HG02763 (cell line): ENCODE data around the gene ARHGEF25.
A peak's percentile ranks its signal among the peaks of the same experiment; 100 is the strongest.

Experiments used
- ATAC-seq: cut with Tn5 transposase; IDR thresholded peaks from one replicate; pipeline ENCODE4 v1.9.1; 2021; ENCODE audit warnings: mild to moderate bottlenecking, moderate library complexity; ENCODE audit not compliant: unreplicated experiment

The ARHGEF25 gene

DNA sequence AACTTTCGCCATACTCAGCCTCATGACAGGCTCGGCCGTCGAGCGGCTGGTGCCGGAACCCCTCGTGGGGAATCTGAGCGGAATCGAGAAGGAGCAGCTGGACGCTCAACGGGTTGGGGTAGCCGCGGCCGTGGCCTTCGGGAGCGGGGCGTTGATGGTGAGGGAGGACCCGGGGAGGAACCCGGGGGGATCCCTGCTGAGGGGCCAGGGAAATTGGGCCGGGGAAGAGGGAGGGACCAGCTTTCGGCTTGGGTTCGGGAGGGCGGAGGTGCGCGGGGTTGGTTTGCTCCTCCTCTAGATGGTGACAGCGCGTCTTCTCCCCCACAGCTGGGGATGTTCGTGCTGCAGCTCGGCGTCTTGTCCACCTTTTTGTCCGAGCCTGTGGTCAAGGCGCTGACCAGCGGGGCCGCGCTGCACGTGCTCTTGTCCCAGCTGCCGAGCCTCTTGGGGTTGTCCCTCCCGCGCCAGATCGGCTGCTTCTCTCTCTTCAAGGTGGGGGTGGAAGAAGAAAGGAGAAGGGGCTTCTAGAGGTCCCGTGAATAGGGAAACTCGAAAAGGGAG, 9.8 kb downstream of the ARHGEF25 start:
- no peak for ATAC-seq

DNA sequence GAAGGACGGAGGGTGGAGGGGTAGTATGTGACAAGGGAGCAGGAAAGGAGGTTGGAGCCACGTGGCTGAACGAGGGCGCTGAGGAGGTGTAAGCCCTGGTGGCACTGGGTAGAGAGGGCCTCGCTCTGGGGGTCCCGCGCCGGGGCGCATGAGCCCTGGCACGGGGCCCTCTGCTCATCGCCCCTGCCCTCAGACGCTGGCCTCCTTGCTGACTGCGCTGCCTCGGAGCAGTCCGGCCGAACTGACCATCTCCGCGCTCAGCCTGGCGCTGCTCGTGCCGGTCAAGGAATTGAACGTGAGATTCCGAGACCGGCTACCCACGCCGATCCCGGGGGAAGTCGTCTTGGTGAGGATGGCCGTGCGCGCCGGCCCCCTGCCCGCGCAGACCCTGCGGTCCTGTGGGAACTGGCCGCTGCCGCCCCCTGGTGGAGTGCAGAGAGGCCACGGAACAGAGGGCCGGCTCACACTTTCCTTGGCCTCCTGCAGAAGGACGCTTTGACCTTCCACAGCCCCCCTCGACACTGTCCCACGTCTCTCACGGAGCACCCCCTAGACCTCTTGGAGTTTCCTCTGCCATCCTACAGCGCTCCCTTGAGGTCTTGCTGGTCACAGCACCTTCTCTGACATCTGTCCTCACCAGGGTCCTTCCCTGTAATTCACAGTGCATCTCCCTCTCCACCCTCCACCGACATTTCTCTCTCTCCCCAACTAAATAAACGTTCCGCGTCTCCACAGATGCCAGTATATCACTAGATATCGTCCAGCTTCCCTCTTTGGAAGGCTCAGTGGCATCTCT, 10.5 kb downstream of the ARHGEF25 start:
- ATAC-seq: peak; percentile 56

DNA sequence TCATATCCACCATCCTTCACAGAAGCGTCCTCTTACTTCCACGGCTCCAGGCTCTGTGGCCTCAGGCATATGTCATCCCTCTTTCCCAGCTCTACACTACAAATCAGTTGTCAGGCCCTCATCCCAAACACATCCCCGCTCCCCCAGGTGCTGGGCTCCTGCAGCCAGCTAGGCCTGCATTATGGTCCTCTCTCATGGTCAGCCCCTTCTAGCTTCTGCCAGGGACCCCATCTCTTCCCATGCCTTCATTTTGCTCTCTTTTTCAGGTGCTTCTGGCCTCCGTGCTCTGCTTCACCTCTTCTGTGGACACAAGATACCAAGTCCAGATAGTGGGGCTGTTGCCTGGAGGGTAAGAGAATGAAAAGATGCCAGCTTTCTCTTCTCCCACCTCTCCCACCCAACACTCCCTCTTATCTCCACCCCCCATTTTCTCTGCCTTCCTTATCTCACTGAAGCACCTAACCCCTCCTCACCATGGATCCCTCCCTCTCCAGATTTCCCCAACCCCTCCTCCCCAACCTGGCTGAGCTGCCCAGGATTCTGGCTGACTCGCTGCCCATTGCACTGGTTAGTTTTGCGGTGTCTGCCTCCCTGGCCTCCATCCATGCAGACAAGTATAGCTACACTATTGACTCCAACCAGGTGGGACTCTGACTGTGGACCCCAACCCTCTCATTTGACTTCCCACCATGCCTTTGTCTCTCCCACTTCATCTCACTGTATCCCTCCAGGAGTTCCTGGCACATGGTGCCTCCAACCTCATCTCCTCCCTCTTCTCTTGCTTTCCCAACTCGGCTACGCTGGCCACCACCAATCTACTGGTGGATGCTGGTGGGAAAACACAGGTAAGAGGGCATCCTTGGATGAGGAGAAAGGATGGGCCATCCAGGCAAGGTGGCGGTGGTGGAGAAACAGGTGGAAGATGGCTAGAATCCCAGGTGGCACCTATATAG, 11.3 kb downstream of the ARHGEF25 start:
- no peak for ATAC-seq

DNA sequence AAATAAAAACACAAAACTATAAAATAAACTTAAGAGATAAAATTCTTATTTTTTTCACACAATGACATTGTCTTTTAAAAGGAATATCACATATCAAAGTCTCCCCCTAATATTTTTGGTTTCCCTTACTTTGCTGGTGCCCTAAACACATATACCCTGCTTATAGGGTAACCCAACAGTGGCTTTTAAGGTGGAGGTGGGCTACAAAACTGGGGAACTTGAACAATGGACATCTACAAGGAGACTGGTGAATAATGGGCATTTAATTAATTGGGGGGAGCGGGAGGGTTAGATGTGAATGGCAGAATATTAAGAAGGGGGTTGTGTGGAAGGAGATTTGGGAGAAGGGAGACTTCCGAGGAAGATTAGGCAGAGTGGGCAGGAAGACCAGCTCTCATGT, 12.2 kb downstream of the ARHGEF25 start:
- ATAC-seq: no peak

DNA sequence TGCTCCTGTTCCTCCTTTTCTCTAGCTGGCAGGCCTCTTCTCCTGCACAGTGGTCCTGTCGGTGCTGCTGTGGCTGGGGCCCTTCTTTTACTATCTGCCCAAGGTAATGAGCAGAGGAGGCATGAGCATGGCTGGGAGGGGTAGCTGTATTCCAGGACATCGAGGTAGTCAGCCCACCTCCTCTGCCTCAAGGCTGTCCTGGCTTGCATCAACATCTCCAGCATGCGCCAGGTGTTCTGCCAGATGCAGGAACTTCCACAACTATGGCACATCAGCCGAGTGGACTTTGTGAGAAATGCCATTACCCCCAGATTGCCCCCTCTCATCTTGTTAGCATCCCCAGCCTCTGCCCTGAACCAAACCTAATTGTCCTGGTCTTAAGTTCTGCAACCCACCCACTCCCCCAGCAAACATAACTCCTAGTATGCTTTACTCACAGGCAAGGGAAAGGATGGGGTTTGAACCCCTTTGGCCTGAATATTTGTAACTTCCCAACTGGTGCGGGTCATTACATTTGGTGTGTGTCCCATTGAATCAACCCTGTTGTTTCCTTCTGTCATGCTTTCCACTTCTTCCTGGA, 12.7 kb downstream of the ARHGEF25 start:
- no peak for ATAC-seq

DNA sequence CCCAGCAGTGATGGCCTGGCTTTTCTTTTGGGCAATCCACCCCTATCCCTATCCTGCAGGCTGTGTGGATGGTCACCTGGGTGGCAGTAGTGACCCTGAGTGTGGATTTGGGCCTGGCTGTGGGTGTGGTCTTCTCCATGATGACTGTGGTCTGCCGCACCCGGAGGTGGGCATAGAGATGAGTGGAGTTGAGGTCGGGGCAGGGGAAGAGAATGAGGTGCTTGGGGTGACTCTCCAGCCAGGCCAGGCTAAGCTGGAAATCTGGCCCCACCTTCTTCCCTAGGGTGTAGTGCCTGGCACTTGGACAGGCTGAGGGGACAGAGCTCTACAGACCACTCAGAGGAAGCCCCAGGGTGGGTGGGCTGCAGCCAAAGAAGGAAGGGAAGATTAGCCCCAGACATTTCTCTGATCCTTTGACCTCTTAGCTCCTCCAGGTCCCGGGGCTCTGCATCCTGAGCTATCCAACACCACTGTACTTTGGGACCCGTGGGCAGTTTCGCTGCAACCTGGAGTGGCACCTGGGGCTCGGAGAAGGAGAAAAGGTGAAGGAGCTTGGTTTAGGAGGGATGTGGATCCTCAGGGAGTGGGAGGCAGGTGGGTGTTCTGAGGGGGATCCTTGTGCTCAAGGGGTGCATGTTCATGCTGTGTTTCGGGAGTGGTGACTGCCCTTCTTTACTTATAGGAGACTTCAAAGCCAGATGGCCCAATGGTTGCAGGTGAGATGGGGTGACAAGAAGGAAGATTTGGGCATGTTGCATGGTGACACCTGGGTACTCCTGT, 13.4 kb downstream of the ARHGEF25 start:
- ATAC-seq: no peak

DNA sequence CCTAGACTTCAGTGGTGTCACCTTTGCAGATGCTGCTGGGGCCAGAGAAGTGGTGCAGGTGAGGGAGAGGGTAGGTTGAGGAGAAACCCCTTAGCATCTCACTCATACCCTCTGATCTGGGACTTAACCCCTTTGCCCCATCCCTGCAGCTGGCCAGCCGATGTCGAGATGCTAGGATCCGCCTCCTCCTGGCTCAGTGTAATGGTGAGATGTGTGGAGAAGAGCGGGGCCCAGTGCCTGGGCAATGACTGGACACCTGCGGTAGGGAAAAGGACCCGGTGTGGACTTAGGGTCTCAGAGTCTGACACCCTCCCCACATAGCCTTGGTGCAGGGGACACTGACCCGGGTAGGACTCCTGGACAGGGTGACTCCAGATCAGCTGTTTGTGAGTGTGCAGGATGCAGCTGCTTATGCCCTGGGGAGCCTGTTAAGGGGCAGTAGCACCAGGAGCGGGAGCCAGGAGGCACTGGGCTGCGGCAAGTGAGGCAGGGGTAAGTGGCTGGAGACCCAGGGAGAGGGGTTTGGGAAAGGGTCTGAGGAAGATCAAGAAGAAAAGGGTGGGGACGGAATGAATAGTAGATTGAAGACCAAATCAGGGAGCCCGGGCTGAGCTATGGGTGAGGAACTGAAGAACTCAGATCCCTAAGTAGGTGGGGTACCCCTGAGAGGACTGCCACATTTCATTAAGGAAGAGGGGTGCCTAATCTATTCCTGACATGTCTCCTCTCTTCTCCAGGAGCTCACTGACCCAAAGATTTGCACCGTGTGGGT, 14.2 kb downstream of the ARHGEF25 start:
- ATAC-seq: no peak

DNA sequence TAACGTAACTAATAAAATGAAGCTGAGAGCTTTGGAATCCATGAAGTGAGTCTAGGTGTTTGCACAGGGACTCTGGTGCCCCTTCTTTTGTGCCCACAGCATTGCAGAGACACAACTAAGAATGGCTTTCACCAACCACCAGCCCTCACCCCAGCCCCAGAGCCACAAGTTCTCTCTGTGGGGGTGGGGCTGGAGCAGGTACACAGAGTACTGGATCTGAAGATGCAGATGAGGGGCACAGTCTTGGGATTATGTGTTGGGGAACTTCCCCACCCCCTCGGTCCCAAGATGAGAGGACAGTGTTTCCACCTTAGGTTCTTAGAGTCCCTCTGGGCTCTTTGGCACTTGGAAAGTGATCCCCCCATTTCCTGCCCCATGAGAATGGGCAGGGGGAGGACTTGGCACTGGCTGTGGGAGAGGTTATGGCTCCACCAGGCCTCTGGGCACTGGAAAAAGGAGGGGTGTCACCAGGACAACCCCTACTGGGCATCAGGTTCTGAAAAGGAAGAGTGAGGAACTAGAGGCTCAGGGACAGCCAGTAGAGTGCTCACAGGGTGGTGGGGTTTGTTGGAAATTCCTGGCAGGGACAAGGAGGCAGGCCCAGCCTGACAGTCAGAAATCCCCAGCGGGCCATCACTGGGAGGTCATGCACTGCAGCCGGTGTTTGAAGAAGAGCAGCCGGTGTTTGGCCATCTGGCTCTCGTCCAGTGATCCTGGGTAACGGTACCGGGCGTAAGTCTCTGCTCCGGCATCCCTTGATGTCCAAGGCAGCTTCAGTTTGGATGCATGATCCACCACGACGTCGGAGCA, 15.1 kb downstream of the ARHGEF25 start:
- no peak for ATAC-seq

DNA sequence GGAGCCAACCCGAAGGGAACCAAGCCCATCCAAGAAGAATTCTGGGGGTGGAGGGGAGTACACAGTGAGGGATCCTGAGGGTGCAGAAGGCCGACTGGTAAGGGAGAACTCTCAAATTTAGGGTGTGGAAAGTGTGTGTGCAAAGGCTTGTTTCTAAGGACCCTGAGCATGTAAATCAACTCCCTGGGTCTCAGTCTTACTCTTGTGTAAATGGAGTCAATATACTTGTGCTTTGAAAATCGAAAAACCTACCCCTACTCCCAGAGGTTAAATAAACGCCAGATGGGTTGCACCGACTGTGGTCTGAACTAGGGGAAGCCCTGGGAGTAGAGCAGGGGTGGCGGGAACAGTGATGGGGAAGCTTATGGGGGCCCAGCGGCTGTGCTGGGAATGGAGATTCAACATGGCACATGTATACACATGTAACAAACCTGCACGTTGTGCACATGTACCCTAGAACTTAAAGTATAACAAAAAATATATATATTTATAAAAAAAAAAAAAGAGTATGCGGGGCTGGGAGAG, 15.7 kb downstream of the ARHGEF25 start:
- ATAC-seq: no peak

DNA sequence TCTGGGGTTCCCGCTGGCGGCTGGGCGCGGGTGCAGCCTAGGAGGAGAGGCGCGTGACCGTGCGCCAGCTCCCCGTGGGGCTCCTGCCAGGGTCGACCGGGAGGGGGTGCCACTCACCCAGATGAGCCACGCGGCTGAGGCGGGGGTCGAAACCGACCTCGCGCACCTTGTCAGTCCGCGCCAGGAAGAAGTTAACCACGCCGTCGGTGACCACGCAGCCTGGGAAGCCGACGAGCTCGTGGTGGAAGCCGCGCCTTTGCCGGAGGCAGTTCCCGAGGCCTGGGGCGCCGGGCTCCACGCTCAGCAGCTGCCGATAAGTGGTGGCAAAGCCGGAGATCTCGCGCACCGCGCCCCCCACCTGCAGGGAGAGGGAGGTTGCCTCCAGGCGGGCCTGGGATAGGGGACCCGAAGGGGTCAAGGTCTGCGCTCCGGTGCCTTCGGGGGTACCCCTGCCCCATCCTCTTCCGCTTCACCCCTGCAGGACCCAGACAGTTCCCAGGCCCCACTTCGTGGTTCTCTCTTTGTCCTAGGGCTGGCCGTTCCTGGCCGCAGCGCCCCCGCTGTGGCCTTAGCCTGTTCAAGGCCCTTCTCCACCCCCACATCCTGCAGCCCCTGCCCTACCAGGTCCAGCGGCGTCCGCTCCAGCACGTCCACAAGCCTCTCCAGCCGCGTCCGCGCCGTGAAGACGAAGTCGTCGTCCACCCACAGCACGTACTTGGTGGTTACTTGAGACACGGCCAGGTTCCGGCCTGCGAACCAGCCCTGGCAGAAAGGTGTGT, 16.5 kb downstream of the ARHGEF25 start:
- no peak for ATAC-seq

DNA sequence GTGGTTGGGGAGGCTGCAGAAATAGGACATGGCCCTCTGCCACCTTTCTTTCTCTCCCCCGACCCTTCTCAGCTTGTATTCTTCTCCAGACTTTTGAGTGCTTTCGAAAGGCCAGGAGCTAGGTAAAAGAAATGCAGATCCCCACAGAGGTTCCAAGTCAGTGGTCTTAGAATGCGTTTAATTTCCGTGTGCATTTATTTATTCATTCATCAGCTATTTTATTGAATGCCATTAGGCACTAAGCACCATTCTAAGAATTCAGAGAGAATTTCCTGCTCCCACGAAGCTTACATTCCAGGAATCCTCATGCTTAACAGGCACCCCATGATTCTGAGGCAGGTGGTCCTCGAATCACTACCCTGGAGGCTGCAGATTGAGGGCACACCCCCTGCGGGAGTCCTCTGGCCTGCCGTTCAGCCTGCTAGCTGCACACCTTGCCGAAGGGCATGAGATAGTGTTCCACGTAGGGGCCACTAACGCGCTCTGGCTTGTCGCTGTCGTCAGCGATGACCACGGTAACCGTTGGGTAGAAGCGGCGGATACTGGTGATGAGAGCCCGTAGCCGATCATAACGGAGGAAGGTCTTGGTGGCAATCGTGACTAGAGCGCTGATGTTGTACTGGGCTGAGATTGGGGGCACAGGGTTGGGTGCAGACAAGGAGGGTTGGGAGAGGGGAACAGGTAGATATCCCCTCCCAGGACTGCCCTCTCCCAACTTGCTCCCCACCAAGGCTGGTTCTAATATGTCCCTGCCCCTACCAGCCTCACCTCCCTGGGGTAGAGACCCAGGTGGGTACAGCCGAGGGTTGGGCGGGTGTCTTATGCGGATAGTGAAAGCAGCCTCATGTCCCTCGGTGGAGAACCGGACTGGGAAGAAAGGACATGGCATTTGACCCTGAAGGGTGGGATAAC, 17.3 kb downstream of the ARHGEF25 start:
- ATAC-seq: no peak

DNA sequence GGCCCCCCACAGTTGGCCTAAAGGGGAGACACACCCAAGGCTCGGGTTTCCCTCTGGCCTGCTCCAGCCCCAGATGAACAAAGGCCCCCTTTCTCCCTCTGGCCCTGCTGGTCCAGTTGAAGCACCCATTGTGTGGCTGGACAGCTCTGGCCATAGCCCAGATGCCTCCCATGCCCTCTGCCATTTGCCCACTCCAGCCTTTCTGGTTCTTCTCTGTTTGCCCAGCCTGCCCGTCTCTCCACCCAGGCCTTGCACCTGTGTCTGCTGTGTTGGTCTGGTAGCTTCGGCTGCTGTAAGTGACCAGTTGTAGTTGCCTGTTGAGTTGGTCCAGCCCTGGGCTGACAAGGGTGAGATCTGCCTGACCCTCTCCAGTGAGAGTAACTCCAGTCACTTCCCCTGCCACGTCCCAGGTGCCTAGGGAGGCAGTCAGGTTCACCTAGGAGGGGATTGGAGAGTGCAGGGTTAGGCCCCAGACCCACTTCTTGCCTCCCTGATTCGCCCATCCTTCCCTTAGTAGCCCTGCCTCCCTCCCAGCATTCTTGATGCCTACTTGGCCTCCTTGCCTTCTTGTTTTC, 18.7 kb downstream of the ARHGEF25 start:
- ATAC-seq: no peak

DNA sequence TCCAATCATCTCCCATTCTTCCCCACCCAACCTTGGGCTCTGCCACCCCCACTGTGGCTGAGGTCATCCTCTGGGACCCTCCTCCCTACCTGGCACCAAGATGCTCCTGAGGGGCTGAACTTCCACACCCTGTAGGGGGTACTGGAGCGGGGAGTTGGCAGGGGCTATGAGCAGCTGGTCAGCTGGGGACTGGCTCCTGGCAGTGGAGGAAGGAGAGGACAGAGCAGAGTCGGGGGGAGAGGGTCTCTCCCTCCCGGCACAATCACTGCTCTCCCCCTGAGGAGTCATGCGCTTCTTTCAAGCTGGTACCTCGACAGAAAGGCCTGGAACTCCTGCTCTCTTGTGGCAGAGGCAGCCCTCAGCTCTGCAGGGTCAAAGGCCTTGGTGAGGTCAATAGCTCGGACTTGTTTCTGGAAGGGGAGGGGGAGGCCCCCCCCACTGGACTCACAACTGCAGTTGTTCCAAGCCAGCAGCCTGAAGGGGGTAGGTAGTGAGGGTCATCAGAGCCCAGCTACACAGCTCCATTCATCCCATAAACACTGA, 19.7 kb downstream of the ARHGEF25 start:
- ATAC-seq: no peak

DNA sequence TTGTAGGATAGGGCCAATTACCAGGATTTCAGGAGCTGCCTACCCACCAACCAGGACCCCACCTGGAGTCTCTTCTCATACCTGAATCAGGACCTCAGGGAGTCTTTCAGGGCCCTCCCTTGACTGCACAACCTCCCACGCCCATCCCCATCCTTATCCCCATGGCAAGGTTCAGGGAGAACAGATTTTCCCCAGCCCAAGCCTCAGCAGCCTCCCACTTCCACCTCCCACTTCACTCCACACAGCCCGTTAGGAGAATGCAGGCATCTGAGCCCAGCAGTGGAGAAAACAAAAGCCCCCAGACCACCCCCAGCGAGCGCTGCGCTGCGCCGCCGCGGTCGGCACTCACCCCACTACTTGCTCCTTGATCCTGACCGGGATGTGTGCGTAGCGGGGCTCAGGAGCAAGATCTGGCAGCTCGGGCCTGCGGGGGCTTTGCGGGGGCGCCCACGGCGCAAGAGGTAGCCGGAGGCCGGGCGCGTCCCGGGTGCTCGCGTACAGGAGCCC, 20.4 kb downstream of the ARHGEF25 start:
- ATAC-seq: no peak

DNA sequence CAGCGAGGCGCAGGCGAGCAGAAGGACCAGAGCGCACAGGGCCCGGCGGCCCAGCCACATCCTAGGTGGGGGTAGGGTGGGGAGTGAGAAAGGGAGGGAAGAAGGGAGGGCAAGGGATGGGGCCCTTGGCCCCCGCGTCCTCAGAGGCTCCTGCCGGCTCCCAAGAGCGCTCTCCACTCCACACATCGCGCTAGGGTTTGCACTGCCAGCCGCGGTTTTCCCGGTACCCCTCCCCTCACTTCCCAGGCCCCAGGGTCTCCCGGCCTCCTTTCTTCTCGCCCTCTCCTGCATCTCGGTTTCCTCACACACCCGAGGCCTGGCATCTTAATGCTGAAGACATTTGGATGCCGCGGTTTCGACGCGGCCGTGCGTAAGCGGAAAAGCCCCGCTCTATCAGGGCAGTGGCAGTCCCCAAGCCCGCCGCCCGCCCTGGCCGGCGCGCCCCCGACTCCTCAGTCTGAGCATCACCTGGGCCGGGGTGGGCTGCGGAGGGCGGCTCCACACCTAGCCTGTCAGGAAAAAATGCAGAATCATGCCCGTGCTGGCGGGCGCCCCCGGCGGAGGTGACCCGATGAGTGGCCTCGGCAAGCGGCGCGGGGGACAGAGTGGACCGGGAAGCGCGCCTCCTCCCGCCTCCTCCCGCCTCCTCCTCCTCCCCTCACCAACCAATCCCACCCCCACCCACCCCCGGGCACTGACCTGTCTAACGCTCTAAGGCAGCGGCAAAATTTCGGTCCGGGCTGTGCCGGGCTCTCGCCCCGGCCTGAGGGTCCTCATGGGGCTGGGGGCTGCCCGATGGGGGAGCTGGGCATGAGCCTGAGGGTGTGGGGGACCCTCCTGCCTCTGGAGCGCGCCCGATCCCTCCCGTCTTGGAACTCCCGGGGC, 21.1 kb downstream of the ARHGEF25 start:
- no peak for ATAC-seq
